Measurements from ENCODE around the gene PHF5A.

PHF5A gene

GRCh38 chr22:41447435-41448188 is 20.9 kb downstream of the PHF5A start:
- TF ChIP-seq, protein P1, sequence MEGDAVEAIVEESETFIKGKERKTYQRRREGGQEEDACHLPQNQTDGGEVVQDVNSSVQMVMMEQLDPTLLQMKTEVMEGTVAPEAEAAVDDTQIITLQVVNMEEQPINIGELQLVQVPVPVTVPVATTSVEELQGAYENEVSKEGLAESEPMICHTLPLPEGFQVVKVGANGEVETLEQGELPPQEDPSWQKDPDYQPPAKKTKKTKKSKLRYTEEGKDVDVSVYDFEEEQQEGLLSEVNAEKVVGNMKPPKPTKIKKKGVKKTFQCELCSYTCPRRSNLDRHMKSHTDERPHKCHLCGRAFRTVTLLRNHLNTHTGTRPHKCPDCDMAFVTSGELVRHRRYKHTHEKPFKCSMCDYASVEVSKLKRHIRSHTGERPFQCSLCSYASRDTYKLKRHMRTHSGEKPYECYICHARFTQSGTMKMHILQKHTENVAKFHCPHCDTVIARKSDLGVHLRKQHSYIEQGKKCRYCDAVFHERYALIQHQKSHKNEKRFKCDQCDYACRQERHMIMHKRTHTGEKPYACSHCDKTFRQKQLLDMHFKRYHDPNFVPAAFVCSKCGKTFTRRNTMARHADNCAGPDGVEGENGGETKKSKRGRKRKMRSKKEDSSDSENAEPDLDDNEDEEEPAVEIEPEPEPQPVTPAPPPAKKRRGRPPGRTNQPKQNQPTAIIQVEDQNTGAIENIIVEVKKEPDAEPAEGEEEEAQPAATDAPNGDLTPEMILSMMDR (IDR thresholded peaks at IDR 0.05; ENCODE audit: control insufficient read depth, extremely low read depth, insufficient read depth), result no peak
- peak overlapping the region; percentile 84 for H3K4me3 ChIP-seq (ENCODE audit: low read depth, low read length)
- DNase-seq (ENCODE audit: low read depth), result no peak

DNA sequence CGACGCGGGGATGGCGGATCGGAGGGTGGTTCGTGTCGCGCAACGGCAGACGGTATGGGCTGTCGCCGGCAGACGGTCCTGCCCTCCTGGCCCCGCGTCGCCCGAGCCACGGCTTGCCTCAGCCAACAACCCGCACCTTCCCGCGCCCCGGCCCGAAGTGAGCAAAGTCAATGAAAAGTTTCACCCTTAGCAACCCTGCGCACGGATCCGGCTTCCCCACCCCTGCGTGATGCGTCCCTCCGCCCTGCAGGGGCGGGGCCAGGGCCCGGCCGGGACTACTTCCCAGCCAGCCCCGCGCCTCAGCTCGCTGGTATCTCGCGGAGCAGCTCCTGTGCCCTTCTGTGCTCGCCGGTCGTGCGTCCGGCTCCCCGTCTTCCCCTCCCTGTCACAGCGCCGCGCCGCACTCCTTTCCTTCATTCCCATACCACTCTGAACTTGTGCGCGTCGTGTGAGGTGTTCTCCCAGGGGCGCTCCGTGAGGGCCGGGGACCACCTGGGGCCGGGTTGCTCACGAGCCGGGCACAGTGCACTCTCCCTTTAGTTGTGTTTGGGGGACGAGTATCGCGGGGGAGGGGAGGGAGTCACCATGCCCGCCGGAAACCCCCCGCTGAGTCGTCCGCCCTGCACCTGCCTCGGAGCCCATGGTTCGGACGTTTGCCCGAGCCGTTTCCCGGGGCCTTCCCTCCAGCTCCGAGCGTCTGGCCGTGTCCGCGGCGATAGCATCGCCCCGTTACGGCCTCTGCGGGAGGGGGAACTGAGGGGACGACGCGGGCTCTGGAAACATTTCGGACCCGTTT is 21.7 kb downstream of the PHF5A start, which contains the start of gene TOB2:
Gene TOB2 (minus strand): TSS at position 163 of the 796 bp plus-strand sequence. CDS start 9,456 bp downstream, outside the sequence.
- peak within 1 kb of the TSS; percentile 84 for H3K4me3 ChIP-seq (ENCODE audit: low read depth, low read length)
- TF ChIP-seq, protein P1 (IDR thresholded peaks at IDR 0.05; ENCODE audit: control insufficient read depth, extremely low read depth, insufficient read depth), result no peak
- DNase-seq (ENCODE audit: low read depth), result peak; percentile 84

- DNase-seq (ENCODE audit: low read depth), result no peak
- TF ChIP-seq, protein P1 (IDR thresholded peaks at IDR 0.05; ENCODE audit: control insufficient read depth, extremely low read depth, insufficient read depth), result no peak
Observed at GRCh38 chr22:41446057-41446501, 22.4 kb downstream of the PHF5A start.

DNA sequence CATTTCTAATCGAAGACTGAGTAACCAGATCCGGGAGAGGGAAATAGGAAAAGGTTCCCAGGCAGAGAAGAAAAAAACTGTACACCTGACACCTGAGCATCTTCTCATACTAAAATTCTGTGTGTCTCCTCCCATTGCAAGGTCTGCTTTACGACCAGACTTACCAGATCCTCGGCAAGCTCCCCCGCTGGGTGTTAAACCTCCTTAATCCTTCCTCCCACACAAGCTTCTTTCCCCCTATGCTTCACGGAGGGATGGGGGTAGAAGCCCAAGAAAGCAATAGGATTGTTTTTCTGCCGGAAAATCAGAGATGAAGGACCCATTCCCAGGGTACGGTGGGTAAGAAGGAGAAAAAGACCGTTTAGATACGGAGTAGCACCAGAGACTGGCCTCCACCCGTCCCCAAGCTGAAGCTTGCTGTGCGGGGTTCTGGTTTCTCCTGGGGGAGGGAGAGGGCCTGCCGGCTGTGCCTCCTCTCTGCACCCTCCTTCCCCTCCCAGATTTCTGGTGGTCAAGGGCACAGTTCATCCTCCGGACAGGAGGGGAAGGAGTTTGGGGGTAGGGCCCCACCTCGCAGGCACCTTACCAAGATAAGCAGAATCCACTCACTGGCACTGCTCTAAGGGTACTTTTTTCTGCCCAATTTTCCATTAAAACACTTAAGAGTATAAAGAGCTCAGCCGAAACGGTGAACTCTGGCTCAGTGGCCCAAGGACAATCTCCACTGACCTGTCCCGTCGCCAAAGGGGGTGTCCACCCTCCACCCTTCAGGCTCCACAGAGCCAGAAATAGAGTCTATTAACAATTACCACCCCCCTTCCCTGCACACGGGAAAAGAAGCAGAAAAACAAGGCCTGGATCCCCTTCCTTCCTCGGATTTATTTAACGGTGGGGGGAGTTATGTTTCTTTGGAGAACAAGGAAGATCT is 23.1 kb downstream of the PHF5A start:
- H3K4me3 ChIP-seq (ENCODE audit: low read depth, low read length), result peak overlapping the region; percentile 84
- TF ChIP-seq, protein P1 (IDR thresholded peaks at IDR 0.05; ENCODE audit: control insufficient read depth, extremely low read depth, insufficient read depth), result no peak
- DNase-seq (ENCODE audit: low read depth), result no peak

More at GRCh38 chr22:41446057-41446501, 22.4 kb downstream of the PHF5A start:
- peak overlapping the region; percentile 84 for H3K4me3 ChIP-seq (ENCODE audit: low read depth, low read length)

DNA sequence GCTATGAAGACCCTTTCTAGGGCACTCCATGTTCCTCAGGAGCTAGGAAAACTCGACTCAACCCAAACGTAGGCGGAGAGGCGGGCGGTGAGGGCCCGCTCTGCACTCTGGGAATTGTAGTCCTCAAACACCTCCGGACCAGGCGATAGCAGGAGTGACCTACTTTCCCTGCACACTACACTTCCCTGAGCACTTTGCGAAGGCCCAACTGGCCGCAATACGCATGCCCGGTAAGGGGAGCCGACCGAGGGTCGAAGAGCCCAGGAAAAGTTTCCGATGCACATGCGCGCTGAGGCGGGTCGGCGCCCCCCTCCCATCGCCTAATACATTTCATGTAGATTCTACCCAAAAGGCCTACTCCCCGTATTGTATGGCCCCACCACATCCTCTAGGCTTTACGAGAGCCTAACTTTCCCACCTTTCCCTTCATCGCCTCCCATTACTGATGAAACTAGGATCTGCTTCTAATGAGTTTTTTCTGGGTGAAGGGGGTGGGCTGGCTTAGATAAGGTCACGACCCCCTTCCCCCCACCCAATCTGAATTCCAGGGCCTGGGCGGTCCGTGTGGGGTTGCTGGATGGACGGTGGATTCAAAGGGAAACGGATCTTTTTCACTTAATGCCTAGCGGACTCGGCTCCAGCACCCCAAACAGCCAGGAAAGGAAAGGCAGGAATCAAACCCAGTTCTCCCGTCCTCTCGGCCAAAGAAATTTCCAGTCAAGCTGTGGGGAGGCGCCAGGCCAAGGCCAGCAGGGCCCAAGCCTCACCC is 23.9 kb downstream of the PHF5A start:
- TF ChIP-seq, protein P1 (IDR thresholded peaks at IDR 0.05; ENCODE audit: control insufficient read depth, extremely low read depth, insufficient read depth), result no peak
- peak; percentile 86 for DNase-seq (ENCODE audit: low read depth)
- peak overlapping the region; percentile 84 for H3K4me3 ChIP-seq (ENCODE audit: low read depth, low read length)

Data from LNCaP clone FGC (cell line).